Measurements from ENCODE around the gene ATP11A. TPM values are rescaled to one million over a fixed set of nuclear protein-coding genes. Genes with fewer than 3 reads are reported as not detected.
"Not testable (repeated sequence)": the region's sequence is repeated elsewhere in the genome, so short reads cannot be mapped to it uniquely, and the experiment has no call there.

The ATP11A gene
- total RNA-seq, 1 experiment from 2014 or later: 232 TPM

GRCh38 chr13:112870051-112870331 is 180.2 kb downstream of the ATP11A start:
- Histone ChIP-seq H3K4me3 (ENCODE audit: low read depth, low read length) (no peak overlapping the region), H3K27me3 (replicated peaks; ENCODE audit: control insufficient read depth, insufficient read depth, low read length) (no peaks in the 10 kb centered on the region), H3K9me3 (no peaks in the 10 kb centered on the region), H3K4me1 (peaks cover 9% of the 10 kb centered on the region; the same call in 1 of the 2 replicates), H3K36me3 (ENCODE audit: control insufficient read depth, insufficient read depth, low read length) (peaks cover 3% of the 10 kb centered on the region; the same call in 1 of the 2 replicates)
- Mint-ChIP-seq H3K4me1 (ENCODE audit: low read depth, unreplicated experiment) (peaks cover 15% of the 10 kb centered on the region), H3K27me3 (ENCODE audit: insufficient read depth, unreplicated experiment) (no peaks in the 10 kb centered on the region), H3K27ac (ENCODE audit: unreplicated experiment) (no peak overlapping the region), H3K36me3 (ENCODE audit: insufficient read depth, unreplicated experiment) (peaks cover 84% of the 10 kb centered on the region), H3K4me3 (ENCODE audit: unreplicated experiment) (no peak overlapping the region), H3K9me3 (ENCODE audit: unreplicated experiment) (no peaks in the 10 kb centered on the region)
- POLR2A ChIA-PET: no interaction called here
- CTCF ChIA-PET: no interaction called here
- BruUV-seq (replicated peaks): no TSS peak
- TF ChIP-seq CTCF (IDR thresholded peaks at IDR 0.05; ENCODE audit: insufficient read depth in 1 of 2, low read depth in 1 of 2, low read length in 1 of 2, severe bottlenecking in 1 of 2, unreplicated experiment in 1 of 2): no peak
- intact Hi-C loops (cut with micrococcal nuclease; ENCODE audit: unreplicated experiment): loop anchor here (5.0 to 10.0 kb wide), 3 partner anchors 155 to 253 kb away; no protein-coding TSS in a partner anchor
- DNase-seq: no peak

GRCh38 chr13:112870737-112871287 is 181.0 kb downstream of the ATP11A start:
- CTCF ChIA-PET: no interaction called here
- no peak for DNase-seq
- Mint-ChIP-seq H3K9me3 (ENCODE audit: unreplicated experiment) (no peaks in the 10 kb centered on the region), H3K4me1 (ENCODE audit: low read depth, unreplicated experiment) (peaks cover 15% of the 10 kb centered on the region), H3K4me3 (ENCODE audit: unreplicated experiment) (no peak overlapping the region), H3K36me3 (ENCODE audit: insufficient read depth, unreplicated experiment) (peaks cover 88% of the 10 kb centered on the region), H3K27me3 (ENCODE audit: insufficient read depth, unreplicated experiment) (no peaks in the 10 kb centered on the region), H3K27ac (ENCODE audit: unreplicated experiment) (peak overlapping the region; percentile 48)
- H3K4me3 ChIP-seq (ENCODE audit: low read depth, low read length): no peak overlapping the region
- H3K36me3 ChIP-seq (ENCODE audit: control insufficient read depth, insufficient read depth, low read length): peaks cover 3% of the 10 kb centered on the region; the same call in 1 of the 2 replicates
- no peak for TF ChIP-seq CTCF (IDR thresholded peaks at IDR 0.05; ENCODE audit: insufficient read depth in 1 of 2, low read depth in 1 of 2, low read length in 1 of 2, severe bottlenecking in 1 of 2, unreplicated experiment in 1 of 2)
- no peaks in the 10 kb centered on the region for H3K27me3 ChIP-seq (replicated peaks; ENCODE audit: control insufficient read depth, insufficient read depth, low read length)
- H3K4me1 ChIP-seq: peaks cover 9% of the 10 kb centered on the region; the same call in 1 of the 2 replicates
- no peaks in the 10 kb centered on the region for H3K9me3 ChIP-seq
- POLR2A ChIA-PET: no interaction called here
- BruUV-seq (replicated peaks): no TSS peak
- intact Hi-C loops (cut with micrococcal nuclease; ENCODE audit: unreplicated experiment): loop anchor here (5.0 to 10.0 kb wide), 3 partner anchors 156 to 254 kb away; no protein-coding TSS in a partner anchor

DNA sequence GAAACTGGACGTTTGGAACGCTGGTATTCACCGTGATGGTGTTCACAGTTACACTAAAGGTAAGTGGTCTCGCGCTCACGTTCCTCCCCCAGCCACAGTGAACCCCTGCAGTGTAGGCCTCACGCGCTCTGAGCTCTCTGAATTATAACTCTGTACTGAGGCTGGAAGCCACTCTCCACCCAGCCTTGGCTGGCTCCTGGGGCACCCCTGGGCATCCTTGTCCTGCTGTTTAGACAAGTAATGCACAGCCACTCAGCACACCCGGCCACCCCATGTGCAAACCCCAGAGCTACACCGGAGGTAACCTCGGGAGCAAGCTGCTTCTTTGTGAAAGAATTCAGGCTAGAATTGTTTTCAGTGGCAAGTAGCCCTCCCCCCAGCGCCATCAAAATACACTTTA is 181.9 kb downstream of the ATP11A start:
- H3K4me1 ChIP-seq: peaks cover 9% of the 10 kb centered on the region; the same call in 1 of the 2 replicates
- ChIA-PET CTCF (no interaction called here), POLR2A (no interaction called here)
- Mint-ChIP-seq H3K4me3 (ENCODE audit: unreplicated experiment) (no peak overlapping the region), H3K4me1 (ENCODE audit: low read depth, unreplicated experiment) (peaks cover 15% of the 10 kb centered on the region), H3K27me3 (ENCODE audit: insufficient read depth, unreplicated experiment) (no peaks in the 10 kb centered on the region), H3K36me3 (ENCODE audit: insufficient read depth, unreplicated experiment) (peaks cover 88% of the 10 kb centered on the region), H3K9me3 (ENCODE audit: unreplicated experiment) (no peaks in the 10 kb centered on the region), H3K27ac (ENCODE audit: unreplicated experiment) (no peak overlapping the region)
- H3K36me3 ChIP-seq (ENCODE audit: control insufficient read depth, insufficient read depth, low read length): peaks cover 3% of the 10 kb centered on the region; the same call in 1 of the 2 replicates
- no peaks in the 10 kb centered on the region for H3K9me3 ChIP-seq
- H3K4me3 ChIP-seq (ENCODE audit: low read depth, low read length): no peak overlapping the region
- no peaks in the 10 kb centered on the region for H3K27me3 ChIP-seq (replicated peaks; ENCODE audit: control insufficient read depth, insufficient read depth, low read length)
- no peak for TF ChIP-seq CTCF (IDR thresholded peaks at IDR 0.05; ENCODE audit: insufficient read depth in 1 of 2, low read depth in 1 of 2, low read length in 1 of 2, severe bottlenecking in 1 of 2, unreplicated experiment in 1 of 2)
- no TSS peak for BruUV-seq (replicated peaks)
- DNase-seq: no peak
- intact Hi-C loops (cut with micrococcal nuclease; ENCODE audit: unreplicated experiment): loop anchor here (5.0 to 10.0 kb wide), 3 partner anchors 157 to 254 kb away; no protein-coding TSS in a partner anchor

GRCh38 chr13:112872657-112873631 is 183.1 kb downstream of the ATP11A start:
- H3K4me1 Mint-ChIP-seq (ENCODE audit: low read depth, unreplicated experiment): peaks cover 15% of the 10 kb centered on the region
- CTCF ChIA-PET, POLR2A ChIA-PET: not testable (repeated sequence)

More at GRCh38 chr13:112872657-112873631, 183.1 kb downstream of the ATP11A start:
- not testable (repeated sequence) for H3K4me3 ChIP-seq (ENCODE audit: low read depth, low read length); H3K27me3 ChIP-seq (replicated peaks; ENCODE audit: control insufficient read depth, insufficient read depth, low read length); H3K27me3 Mint-ChIP-seq (ENCODE audit: insufficient read depth, unreplicated experiment); H3K36me3 ChIP-seq (ENCODE audit: control insufficient read depth, insufficient read depth, low read length); DNase-seq; H3K9me3 ChIP-seq; H3K4me3 Mint-ChIP-seq (ENCODE audit: unreplicated experiment); BruUV-seq (replicated peaks); H3K4me1 ChIP-seq; H3K9me3 Mint-ChIP-seq (ENCODE audit: unreplicated experiment)
- Mint-ChIP-seq H3K27ac (ENCODE audit: unreplicated experiment) (peak overlapping the region; percentile 26), H3K36me3 (ENCODE audit: insufficient read depth, unreplicated experiment) (peaks cover 82% of the 10 kb centered on the region)
- intact Hi-C loops (cut with micrococcal nuclease; ENCODE audit: unreplicated experiment): loop anchor here (5.0 to 10.0 kb wide), 3 partner anchors 158 to 256 kb away; no protein-coding TSS in a partner anchor

Data from Caco-2 (cell line).